ENCODE data around the gene FANCE.
"Not testable (repeated sequence)": the region's sequence is repeated elsewhere in the genome, so short reads cannot be mapped to it uniquely, and the experiment has no call there.

Gene FANCE

GRCh38 chr6:35506536-35506935, 54.4 kb downstream of the FANCE start:
- peaks cover 0 to 5% of the 10 kb centered on the region in 2 donors for H3K4me1 ChIP-seq (ENCODE audit: control insufficient read depth in 1 of 2, insufficient read depth in 2 of 2, low read length in 2 of 2)
- no peak overlapping the region for H3K4me3 ChIP-seq (ENCODE audit: low read depth in 1 of 2, low read length in 2 of 2)
- H3K27ac ChIP-seq (ENCODE audit: low read length): no peak overlapping the region
- H3K9me3 ChIP-seq (ENCODE audit: control insufficient read depth in 1 of 2, low read length in 2 of 2): no peaks in the 10 kb centered on the region
- peaks cover 4% of the 10 kb centered on the region for H3K27me3 ChIP-seq (ENCODE audit: low read depth, low read length)
- no peaks in the 10 kb centered on the region for H3K36me3 ChIP-seq (ENCODE audit: control insufficient read depth in 1 of 2, insufficient read depth in 2 of 2, low read length in 2 of 2)

- Histone ChIP-seq H3K36me3 (ENCODE audit: control insufficient read depth in 1 of 2, insufficient read depth in 2 of 2, low read length in 2 of 2) (no peaks in the 10 kb centered on the region), H3K9me3 (ENCODE audit: control insufficient read depth in 1 of 2, low read length in 2 of 2) (no peaks in the 10 kb centered on the region), H3K27ac (ENCODE audit: low read length) (no peak overlapping the region), H3K4me1 (ENCODE audit: control insufficient read depth in 1 of 2, insufficient read depth in 2 of 2, low read length in 2 of 2) (peaks cover 0 to 7% of the 10 kb centered on the region in 2 donors), H3K4me3 (ENCODE audit: low read depth in 1 of 2, low read length in 2 of 2) (no peak overlapping the region), H3K27me3 (ENCODE audit: low read depth, low read length) (peaks cover 4% of the 10 kb centered on the region)
Observed at GRCh38 chr6:35507221-35507620, 55.1 kb downstream of the FANCE start.

GRCh38 chr6:35508027-35508426, 55.9 kb downstream of the FANCE start:
- H3K4me1 ChIP-seq (ENCODE audit: control insufficient read depth in 1 of 2, insufficient read depth in 2 of 2, low read length in 2 of 2): peaks cover 0 to 7% of the 10 kb centered on the region in 2 donors
- H3K27me3 ChIP-seq (ENCODE audit: low read depth, low read length): peaks cover 4% of the 10 kb centered on the region
- no peaks in the 10 kb centered on the region for H3K9me3 ChIP-seq (ENCODE audit: control insufficient read depth in 1 of 2, low read length in 2 of 2)
- H3K4me3 ChIP-seq (ENCODE audit: low read depth in 1 of 2, low read length in 2 of 2): no peak overlapping the region
- H3K36me3 ChIP-seq (ENCODE audit: control insufficient read depth in 1 of 2, insufficient read depth in 2 of 2, low read length in 2 of 2): no peaks in the 10 kb centered on the region
- H3K27ac ChIP-seq (ENCODE audit: low read length): no peak overlapping the region

- no peaks in the 10 kb centered on the region for H3K9me3 ChIP-seq (ENCODE audit: control insufficient read depth in 1 of 2, low read length in 2 of 2)
- no peak overlapping the region for H3K4me3 ChIP-seq (ENCODE audit: low read depth in 1 of 2, low read length in 2 of 2)
- H3K27me3 ChIP-seq (ENCODE audit: low read depth, low read length): peaks cover 4% of the 10 kb centered on the region
- no peak overlapping the region for H3K27ac ChIP-seq (ENCODE audit: low read length)
- H3K4me1 ChIP-seq (ENCODE audit: control insufficient read depth in 1 of 2, insufficient read depth in 2 of 2, low read length in 2 of 2): peaks cover 0 to 7% of the 10 kb centered on the region in 2 donors
- no peaks in the 10 kb centered on the region for H3K36me3 ChIP-seq (ENCODE audit: control insufficient read depth in 1 of 2, insufficient read depth in 2 of 2, low read length in 2 of 2)
Observed at GRCh38 chr6:35508542-35508941, 56.4 kb downstream of the FANCE start.

- H3K4me1 ChIP-seq (ENCODE audit: control insufficient read depth in 1 of 2, insufficient read depth in 2 of 2, low read length in 2 of 2): peaks cover 0 to 7% of the 10 kb centered on the region in 2 donors
- no peaks in the 10 kb centered on the region for H3K9me3 ChIP-seq (ENCODE audit: control insufficient read depth in 1 of 2, low read length in 2 of 2)
- H3K27me3 ChIP-seq (ENCODE audit: low read depth, low read length): peaks cover 4% of the 10 kb centered on the region
- H3K27ac ChIP-seq (ENCODE audit: low read length): no peak overlapping the region
- H3K4me3 ChIP-seq (ENCODE audit: low read depth in 1 of 2, low read length in 2 of 2): peak overlapping the region in 1 of 2 donors; percentile 51
- H3K36me3 ChIP-seq (ENCODE audit: control insufficient read depth in 1 of 2, insufficient read depth in 2 of 2, low read length in 2 of 2): no peaks in the 10 kb centered on the region
Observed at GRCh38 chr6:35510916-35511561, 58.9 kb downstream of the FANCE start.

- H3K27ac ChIP-seq (ENCODE audit: low read length): no peak overlapping the region
- H3K4me3 ChIP-seq (ENCODE audit: low read depth in 1 of 2, low read length in 2 of 2): peak overlapping the region in 1 of 2 donors; percentile 51
- peaks cover 4% of the 10 kb centered on the region for H3K27me3 ChIP-seq (ENCODE audit: low read depth, low read length)
- H3K4me1 ChIP-seq (ENCODE audit: control insufficient read depth in 1 of 2, insufficient read depth in 2 of 2, low read length in 2 of 2): peaks cover 0 to 7% of the 10 kb centered on the region in 2 donors
- no peaks in the 10 kb centered on the region for H3K9me3 ChIP-seq (ENCODE audit: control insufficient read depth in 1 of 2, low read length in 2 of 2)
- no peaks in the 10 kb centered on the region for H3K36me3 ChIP-seq (ENCODE audit: control insufficient read depth in 1 of 2, insufficient read depth in 2 of 2, low read length in 2 of 2)
Observed at GRCh38 chr6:35511562-35511941, 59.4 kb downstream of the FANCE start.

GRCh38 chr6:35512006-35512405, 59.9 kb downstream of the FANCE start:
- Histone ChIP-seq H3K36me3 (ENCODE audit: control insufficient read depth in 1 of 2, insufficient read depth in 2 of 2, low read length in 2 of 2) (no peaks in the 10 kb centered on the region), H3K4me1 (ENCODE audit: control insufficient read depth in 1 of 2, insufficient read depth in 2 of 2, low read length in 2 of 2) (peaks cover 0 to 7% of the 10 kb centered on the region in 2 donors), H3K27ac (ENCODE audit: low read length) (no peak overlapping the region), H3K4me3 (ENCODE audit: low read depth in 1 of 2, low read length in 2 of 2) (peak overlapping the region in 1 of 2 donors; percentile 47), H3K9me3 (ENCODE audit: control insufficient read depth in 1 of 2, low read length in 2 of 2) (no peaks in the 10 kb centered on the region), H3K27me3 (ENCODE audit: low read depth, low read length) (peaks cover 4% of the 10 kb centered on the region)

- H3K27ac ChIP-seq (ENCODE audit: low read length): no peak within 1 kb of the TSS
- peaks cover 0 to 7% of the 10 kb centered on the region in 2 donors for H3K4me1 ChIP-seq (ENCODE audit: control insufficient read depth in 1 of 2, insufficient read depth in 2 of 2, low read length in 2 of 2)
- H3K36me3 ChIP-seq (ENCODE audit: control insufficient read depth in 1 of 2, insufficient read depth in 2 of 2, low read length in 2 of 2): no peaks in the 10 kb centered on the region
- peak within 1 kb of the TSS in 1 of 2 donors; percentile 51 for H3K4me3 ChIP-seq (ENCODE audit: low read depth in 1 of 2, low read length in 2 of 2)
- peaks cover 4% of the 10 kb centered on the region for H3K27me3 ChIP-seq (ENCODE audit: low read depth, low read length)
- no peaks in the 10 kb centered on the region for H3K9me3 ChIP-seq (ENCODE audit: control insufficient read depth in 1 of 2, low read length in 2 of 2)
Observed at GRCh38 chr6:35512740-35513139, 60.6 kb downstream of the FANCE start, which contains the start of gene TULP1. Gene TULP1 (minus strand): TSS chr6:35512896. CDS start chr6:35512858, 38 bp downstream.

- H3K27ac ChIP-seq (ENCODE audit: low read length): no peak overlapping the region
- H3K36me3 ChIP-seq (ENCODE audit: control insufficient read depth in 1 of 2, insufficient read depth in 2 of 2, low read length in 2 of 2): no peaks in the 10 kb centered on the region
- H3K4me1 ChIP-seq (ENCODE audit: control insufficient read depth in 1 of 2, insufficient read depth in 2 of 2, low read length in 2 of 2): peaks cover 0 to 7% of the 10 kb centered on the region in 2 donors
- H3K4me3 ChIP-seq (ENCODE audit: low read depth in 1 of 2, low read length in 2 of 2): no peak overlapping the region
- H3K27me3 ChIP-seq (ENCODE audit: low read depth, low read length): peaks cover 4% of the 10 kb centered on the region
- no peaks in the 10 kb centered on the region for H3K9me3 ChIP-seq (ENCODE audit: control insufficient read depth in 1 of 2, low read length in 2 of 2)
Observed at GRCh38 chr6:35514587-35514986, 62.4 kb downstream of the FANCE start.

- H3K4me3 ChIP-seq (ENCODE audit: low read depth in 1 of 2, low read length in 2 of 2); H3K27me3 ChIP-seq (ENCODE audit: low read depth, low read length); H3K4me1 ChIP-seq (ENCODE audit: control insufficient read depth in 1 of 2, insufficient read depth in 2 of 2, low read length in 2 of 2); H3K27ac ChIP-seq (ENCODE audit: low read length); H3K36me3 ChIP-seq (ENCODE audit: control insufficient read depth in 1 of 2, insufficient read depth in 2 of 2, low read length in 2 of 2); H3K9me3 ChIP-seq (ENCODE audit: control insufficient read depth in 1 of 2, low read length in 2 of 2): not testable (repeated sequence)
Observed at GRCh38 chr6:35515939-35516338, 63.8 kb downstream of the FANCE start.
